A549 (cell line): Measurements from ENCODE around the gene TSPAN18. TPM values are rescaled to one million over a fixed set of nuclear protein-coding genes. Genes with fewer than 3 reads are reported as not detected.

Source experiments
- ATAC-seq, 2 experiments: fragments of 200-7000 bp in 1 of 2; fragments of >200 bp in 1 of 2; cut with Nextera tagmentation in 1 of 2; cut with Tn5 transposase in 1 of 2; 3 replicates each; pipeline versions ENCODE4 v1.8.0 to v1.9.1; 2018 to 2020; ENCODE audit warnings: mild to moderate bottlenecking in 1 of 2, moderate library complexity in 1 of 2
- CTCF ChIA-PET: fragments of 300-600 bp; sonication (Branson Sonifier 250); formaldehyde crosslinking; extraction: SDS; loops from one replicate; lab custom pipeline; 2021; ENCODE audit warnings: antibody characterized with exemption, inconsistent platforms; lab: Yijun Ruan, JAX
- POLR2A ChIA-PET: fragments of 350-600 bp; formaldehyde crosslinking; extraction: SDS; loops from one replicate; lab custom pipeline; 2021; ENCODE audit warnings: antibody characterized with exemption, inconsistent platforms; lab: Yijun Ruan, JAX
- DNase-seq, 2 experiments: peaks; one replicate each; pipeline versions ENCODE4 v3.0.0 to v3.0.0-alpha.2; 2011 to 2016; ENCODE audit warnings: low read depth in 1 of 2, low spot score in 1 of 2
- FAIRE-seq: peaks from 2 replicates; lab custom pipeline; 2011; peaks lifted over from hg19 to GRCh38; lab: Jason Lieb, UNC
- H3K27ac ChIP-seq, 2 experiments: fragments of >200 bp; sonication (Bioruptor Twin); formaldehyde crosslinking; 3 replicates each; pipeline ENCODE4 v1.5.1; 2016 to 2017
- H3K4me1 ChIP-seq: fragments of >200 bp; sonication (Bioruptor Twin); formaldehyde crosslinking; 3 replicates; pipeline ENCODE4 v1.6.1; 2016
- H3K4me2 ChIP-seq: fragments of >200 bp; sonication (Bioruptor Twin); formaldehyde crosslinking; 3 replicates; pipeline ENCODE4 v1.6.1; 2016
- H3K4me3 ChIP-seq: fragments of >200 bp; sonication (Bioruptor Twin); formaldehyde crosslinking; 3 replicates; pipeline ENCODE4 v1.5.1; 2016
- H3K9me3 ChIP-seq: fragments of >200 bp; sonication (Bioruptor Twin); formaldehyde crosslinking; 3 replicates; pipeline ENCODE4 v1.6.1; 2016
- ATOH8 ChIP-seq: fragments of 250-450 bp; sonication (Bioruptor Pico); IDR thresholded peaks from 2 replicates; pipeline ENCODE4 v1.5.0; 2020; ENCODE audit warnings: low read depth, mild to moderate bottlenecking, moderate library complexity
- BHLHE40 ChIP-seq: IDR thresholded peaks from 2 replicates; pipeline ENCODE4 v1.6.1; 2012; ENCODE audit warnings: low read depth, low read length, inconsistent platforms
- CEBPB ChIP-seq, 2 experiments: fragments of >200 bp in 1 of 2; sonication (Bioruptor Twin) in 1 of 2; formaldehyde crosslinking in 1 of 2; IDR thresholded peaks; 2 replicates each; pipeline ENCODE4 v1.6.1; 2012 to 2016
- CHD2 ChIP-seq: fragments of 150-350 bp; IDR thresholded peaks from 2 replicates; pipeline ENCODE4 v1.6.1; 2014; ENCODE audit warnings: low read length; ENCODE audit not compliant: partially characterized antibody
- CTCF ChIP-seq: fragments of >200 bp; sonication (Bioruptor Twin); formaldehyde crosslinking; IDR thresholded peaks from 3 replicates; pipeline ENCODE4 v1.5.1; 2016
- EHMT2 ChIP-seq: fragments of 200-600 bp; sonication (generic); IDR thresholded peaks from 2 replicates; pipeline ENCODE4 v1.6.1; 2016; ENCODE audit warnings: antibody characterized with exemption, low read depth, mild to moderate bottlenecking, moderate library complexity
- EP300 ChIP-seq, 2 experiments: fragments of >200 bp; sonication (Bioruptor Twin); formaldehyde crosslinking; IDR thresholded peaks; 2 replicates in 1 of 2; 3 replicates in 1 of 2; pipeline ENCODE4 v1.6.1; 2016 to 2017
- FOSB ChIP-seq: fragments of 250-450 bp; sonication (Bioruptor Pico); IDR thresholded peaks from 2 replicates; pipeline ENCODE4 v1.5.0; 2020; ENCODE audit warnings: mild to moderate bottlenecking, moderate library complexity
- GATA3 ChIP-seq: IDR thresholded peaks from 2 replicates; pipeline ENCODE4 v1.6.1; 2012; ENCODE audit warnings: borderline replicate concordance
- HES2 ChIP-seq: fragments of >200 bp; sonication (Bioruptor Twin); formaldehyde crosslinking; IDR thresholded peaks from 2 replicates; pipeline ENCODE4 v1.6.1; 2016
- HOXA7 ChIP-seq: fragments of 250-450 bp; sonication (Bioruptor Pico); IDR thresholded peaks from 2 replicates; pipeline ENCODE4 v1.5.0; 2020; ENCODE audit warnings: mild to moderate bottlenecking, moderate library complexity
- HOXB5 ChIP-seq: fragments of 250-450 bp; sonication (Bioruptor Pico); IDR thresholded peaks from 2 replicates; pipeline ENCODE4 v1.5.0; 2020; ENCODE audit warnings: mild to moderate bottlenecking, moderate library complexity
- JUN ChIP-seq, 2 experiments: fragments of >200 bp; sonication (Bioruptor Twin); formaldehyde crosslinking; IDR thresholded peaks; 2 replicates in 1 of 2; 3 replicates in 1 of 2; pipeline ENCODE4 v1.6.1; 2016 to 2017
- JUNB ChIP-seq: fragments of >200 bp; sonication (Bioruptor Twin); formaldehyde crosslinking; IDR thresholded peaks from 2 replicates; pipeline ENCODE4 v1.6.1; 2016
- MAFK ChIP-seq: fragments of 450-650 bp; IDR thresholded peaks from 2 replicates; pipeline ENCODE4 v1.6.1; 2014; ENCODE audit not compliant: partially characterized antibody
- MAZ ChIP-seq: fragments of 150-350 bp; IDR thresholded peaks from 2 replicates; pipeline ENCODE4 v1.6.1; 2014; ENCODE audit warnings: antibody characterized with exemption, low read depth, low read length, borderline replicate concordance
- MYC ChIP-seq: IDR thresholded peaks from 2 replicates; pipeline ENCODE4 v1.6.1; 2012; ENCODE audit warnings: mild to moderate bottlenecking, inconsistent platforms, low read length, improper control_type of control experiment, borderline replicate concordance
- POLR2A ChIP-seq: IDR thresholded peaks from 2 replicates; pipeline ENCODE4 v1.6.1; 2012; ENCODE audit warnings: mild to moderate bottlenecking, low read length
- REST ChIP-seq: fragments of 200-600 bp; sonication (generic); IDR thresholded peaks from 2 replicates; pipeline ENCODE4 v1.6.1; 2016; ENCODE audit warnings: antibody characterized with exemption, mild to moderate bottlenecking, moderate library complexity
- RFX5 ChIP-seq: fragments of 450-650 bp; IDR thresholded peaks from 2 replicates; pipeline ENCODE4 v1.7.1; 2014; ENCODE audit warnings: antibody characterized with exemption, mild to moderate bottlenecking, moderate library complexity
- SMC3 ChIP-seq: fragments of >200 bp; sonication (Bioruptor Twin); formaldehyde crosslinking; IDR thresholded peaks from 3 replicates; pipeline ENCODE4 v1.6.1; 2018; ENCODE audit warnings: inconsistent platforms
- TFCP2L1 ChIP-seq: fragments of 250-450 bp; sonication (Bioruptor Pico); IDR thresholded peaks from 2 replicates; pipeline ENCODE4 v1.5.0; 2021; ENCODE audit warnings: mild to moderate bottlenecking
- WGBS: methylation state at CpG from one replicate; pipeline ENCODE4 v1.1.6; 2017; ENCODE audit errors: missing lambda C conversion rate; 5-methylcytosine and 5-hydroxymethylcytosine counted together
- polyA plus RNA-seq, 4 experiments: library from polyadenylated mRNA; depleted of rRNA in 3 of 4; stranded (reverse); fragments of >200 nt; fragmentation: RNase III in 1 of 4; extraction: RNeasy Plus Mini Kit Qiagen cat#74134 plus additional on column Dnase treatment in 1 of 4; gene quantifications; 2 replicates in 3 of 4; 3 replicates in 1 of 4; pipeline ENCODE4 v1.2.3, GENCODE V29; 2011 to 2017
- TF ChIP-seq, protein P1 (sequence below): fragments of >200 bp; sonication (Bioruptor Twin); formaldehyde crosslinking; IDR thresholded peaks from 3 replicates; pipeline ENCODE4 v1.6.1; 2016
- TF ChIP-seq, protein P2 (sequence below): fragments of 150-350 bp; IDR thresholded peaks from 2 replicates; pipeline ENCODE4 v1.6.1; 2014; ENCODE audit warnings: low read depth, mild to moderate bottlenecking, low read length

The TSPAN18 gene
- polyA plus RNA-seq, 2 of the 4 experiments (the other 2 are of a cell fraction): 0.81 to 4.5 TPM

GRCh38 chr11:44784436-44784760, 57.6 kb downstream of the TSPAN18 start:
- FAIRE-seq (no peak), DNase-seq (no peak), ATAC-seq (no peak)
- H3K4me3 ChIP-seq: no peak overlapping the region
- ChIA-PET CTCF (interaction anchor here (1.2 to 3.4 kb wide), 3 partner anchors 9 to 127 kb away, joined by 3 to 27 read pairs (median 6); no protein-coding TSS in a partner anchor), POLR2A (no interaction called here)
- TF ChIP-seq, protein P1, sequence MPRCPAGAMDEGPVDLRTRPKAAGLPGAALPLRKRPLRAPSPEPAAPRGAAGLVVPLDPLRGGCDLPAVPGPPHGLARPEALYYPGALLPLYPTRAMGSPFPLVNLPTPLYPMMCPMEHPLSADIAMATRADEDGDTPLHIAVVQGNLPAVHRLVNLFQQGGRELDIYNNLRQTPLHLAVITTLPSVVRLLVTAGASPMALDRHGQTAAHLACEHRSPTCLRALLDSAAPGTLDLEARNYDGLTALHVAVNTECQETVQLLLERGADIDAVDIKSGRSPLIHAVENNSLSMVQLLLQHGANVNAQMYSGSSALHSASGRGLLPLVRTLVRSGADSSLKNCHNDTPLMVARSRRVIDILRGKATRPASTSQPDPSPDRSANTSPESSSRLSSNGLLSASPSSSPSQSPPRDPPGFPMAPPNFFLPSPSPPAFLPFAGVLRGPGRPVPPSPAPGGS: no peak
- TF ChIP-seq HOXB5 (CRISPR knock-in tag) (no peak), EP300 (IDR thresholded peaks at IDR 0.05) (no peak), CEBPB (IDR thresholded peaks at IDR 0.05) (no peak), CHD2 (no peak), CTCF (no peak), MAZ (no peak), ATOH8 (CRISPR knock-in tag) (no peak), TFCP2L1 (no peak), POLR2A (no peak), GATA3 (no peak), FOSB (CRISPR knock-in tag) (no peak), BHLHE40 (no peak), RFX5 (no peak), MAFK (no peak), MYC (no peak), REST (no peak), HES2 (no peak), EHMT2 (no peak), JUN (IDR thresholded peaks at IDR 0.05) (no peak)
- no peak overlapping the region for H3K4me2 ChIP-seq
- no peaks in the 10 kb centered on the region for H3K9me3 ChIP-seq
- no peak overlapping the region for H3K27ac ChIP-seq
- 77% methylated on average over 8 of the region's 8 CpGs for WGBS
- H3K4me1 ChIP-seq: peaks cover 3% of the 10 kb centered on the region; the same call in 1 of the 3 replicates

- DNase-seq: no peak
- TF ChIP-seq ATOH8 (CRISPR knock-in tag) (no peak), MAFK (no peak), JUNB (no peak), HOXA7 (CRISPR knock-in tag) (no peak), CEBPB (IDR thresholded peaks at IDR 0.05) (no peak), SMC3 (no peak), EP300 (IDR thresholded peaks at IDR 0.05) (no peak)
- TF ChIP-seq, protein P2, sequence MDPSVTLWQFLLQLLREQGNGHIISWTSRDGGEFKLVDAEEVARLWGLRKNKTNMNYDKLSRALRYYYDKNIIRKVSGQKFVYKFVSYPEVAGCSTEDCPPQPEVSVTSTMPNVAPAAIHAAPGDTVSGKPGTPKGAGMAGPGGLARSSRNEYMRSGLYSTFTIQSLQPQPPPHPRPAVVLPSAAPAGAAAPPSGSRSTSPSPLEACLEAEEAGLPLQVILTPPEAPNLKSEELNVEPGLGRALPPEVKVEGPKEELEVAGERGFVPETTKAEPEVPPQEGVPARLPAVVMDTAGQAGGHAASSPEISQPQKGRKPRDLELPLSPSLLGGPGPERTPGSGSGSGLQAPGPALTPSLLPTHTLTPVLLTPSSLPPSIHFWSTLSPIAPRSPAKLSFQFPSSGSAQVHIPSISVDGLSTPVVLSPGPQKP: no peak
- TF ChIP-seq, all 56 proteins: peak for 0
- FAIRE-seq (no peak), ATAC-seq (no peak)
- Histone ChIP-seq H3K27ac (no peak overlapping the region), H3K4me3 (no peak overlapping the region), H3K4me1 (peaks cover 3% of the 10 kb centered on the region; the same call in 1 of the 3 replicates), H3K4me2 (no peak overlapping the region), H3K9me3 (no peaks in the 10 kb centered on the region)
- ChIA-PET CTCF (interaction anchor here (1.2 to 3.4 kb wide), 6 partner anchors 10 to 164 kb away, joined by 3 to 27 read pairs (median 6); no protein-coding TSS in a partner anchor), POLR2A (no interaction called here)
- WGBS: 63% methylated on average over 3 of the region's 3 CpGs
Measured at GRCh38 chr11:44784851-44785250, 58.1 kb downstream of the TSPAN18 start.
